ENCODE data around the gene ZNF598. TPM values are rescaled to one million over a fixed set of nuclear protein-coding genes. Genes with fewer than 3 reads are reported as not detected.

Gene ZNF598
- total RNA-seq, 3 donors from 2014 or later: 41.9 to 45.4 (median 42.4) TPM

DNA sequence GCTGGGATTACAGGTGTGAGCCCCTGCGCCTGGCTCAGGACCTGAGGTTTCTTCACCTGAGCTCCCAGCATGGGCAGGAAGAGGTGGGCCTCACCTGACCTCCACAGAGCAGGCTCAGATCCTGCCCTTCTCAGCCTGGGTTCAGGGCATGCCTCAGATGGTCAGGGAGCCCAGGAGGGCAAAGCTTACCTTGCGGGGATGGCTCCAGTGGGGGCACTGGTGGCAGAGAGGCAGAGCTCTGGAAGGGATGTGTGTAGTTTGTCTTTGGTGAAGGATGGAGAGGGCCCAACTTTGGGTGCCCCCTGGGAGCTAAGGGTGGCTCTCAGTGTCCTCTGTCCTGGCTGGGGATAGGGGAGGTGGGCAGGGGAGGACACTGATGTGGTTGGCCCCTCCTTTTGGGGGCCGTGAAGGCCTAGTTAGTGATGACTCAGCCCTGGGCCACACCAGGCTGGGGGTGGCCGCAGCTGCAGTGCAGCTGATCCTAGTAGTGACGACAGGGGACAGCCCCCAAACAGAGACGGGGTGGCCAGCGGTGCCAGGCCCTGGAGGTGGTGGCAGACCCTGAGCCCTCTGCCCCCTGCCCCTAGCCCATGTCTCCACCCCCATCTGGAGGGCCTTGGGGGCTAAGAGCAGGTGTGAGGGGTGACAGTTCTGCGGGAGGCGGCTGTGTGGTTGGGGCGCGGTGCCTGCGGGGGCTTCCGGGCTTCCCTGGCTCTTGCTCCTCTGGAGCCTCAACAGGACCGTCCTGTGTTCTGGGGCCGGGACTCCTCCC lies 22.9 kb upstream of the ZNF598 start:
- Histone ChIP-seq H3K9me3 (no peaks in the 10 kb centered on the region), H3K4me3 (no peak overlapping the region), H3K4me1 (ENCODE audit: low read depth) (peaks cover 21% of the 10 kb centered on the region), H3K36me3 (ENCODE audit: low read depth) (no peaks in the 10 kb centered on the region)
- peak in 1 of 3 donors; percentile 55 for DNase-seq
- TF ChIP-seq, protein P1, sequence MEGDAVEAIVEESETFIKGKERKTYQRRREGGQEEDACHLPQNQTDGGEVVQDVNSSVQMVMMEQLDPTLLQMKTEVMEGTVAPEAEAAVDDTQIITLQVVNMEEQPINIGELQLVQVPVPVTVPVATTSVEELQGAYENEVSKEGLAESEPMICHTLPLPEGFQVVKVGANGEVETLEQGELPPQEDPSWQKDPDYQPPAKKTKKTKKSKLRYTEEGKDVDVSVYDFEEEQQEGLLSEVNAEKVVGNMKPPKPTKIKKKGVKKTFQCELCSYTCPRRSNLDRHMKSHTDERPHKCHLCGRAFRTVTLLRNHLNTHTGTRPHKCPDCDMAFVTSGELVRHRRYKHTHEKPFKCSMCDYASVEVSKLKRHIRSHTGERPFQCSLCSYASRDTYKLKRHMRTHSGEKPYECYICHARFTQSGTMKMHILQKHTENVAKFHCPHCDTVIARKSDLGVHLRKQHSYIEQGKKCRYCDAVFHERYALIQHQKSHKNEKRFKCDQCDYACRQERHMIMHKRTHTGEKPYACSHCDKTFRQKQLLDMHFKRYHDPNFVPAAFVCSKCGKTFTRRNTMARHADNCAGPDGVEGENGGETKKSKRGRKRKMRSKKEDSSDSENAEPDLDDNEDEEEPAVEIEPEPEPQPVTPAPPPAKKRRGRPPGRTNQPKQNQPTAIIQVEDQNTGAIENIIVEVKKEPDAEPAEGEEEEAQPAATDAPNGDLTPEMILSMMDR (IDR thresholded peaks at IDR 0.05): no peak
- peak; percentile 7 for ATAC-seq
- intact Hi-C loops (cut with DNase I, micrococcal nuclease): no loop called here

DNA sequence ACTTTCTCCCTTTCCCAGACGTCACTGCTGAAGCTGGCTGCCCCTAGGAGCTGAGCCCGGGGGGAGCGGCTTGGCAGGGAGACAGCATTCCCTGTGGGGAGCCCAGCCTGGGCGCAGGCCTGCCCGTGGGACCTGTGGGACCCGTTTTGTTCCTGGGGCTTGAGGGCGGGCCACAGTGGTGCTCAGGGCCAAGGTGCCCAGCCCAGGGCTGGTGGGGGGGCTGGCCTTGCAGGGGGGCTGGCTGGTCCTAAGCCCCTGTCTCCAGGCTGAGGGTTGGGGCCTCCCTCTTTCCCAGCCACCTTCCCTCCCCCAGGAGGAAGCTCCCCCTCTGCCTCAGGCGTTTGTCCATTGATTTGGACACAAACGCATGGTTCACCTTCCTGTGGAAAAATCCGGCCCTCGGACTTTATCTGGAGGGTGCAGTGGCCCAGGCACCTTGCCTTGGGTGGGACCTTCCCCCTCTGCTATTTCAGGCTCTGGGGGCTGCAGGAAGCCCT lies 21.5 kb upstream of the ZNF598 start:
- ATAC-seq: no peak
- H3K4me1 ChIP-seq (ENCODE audit: low read depth): peaks cover 16% of the 10 kb centered on the region

DNA sequence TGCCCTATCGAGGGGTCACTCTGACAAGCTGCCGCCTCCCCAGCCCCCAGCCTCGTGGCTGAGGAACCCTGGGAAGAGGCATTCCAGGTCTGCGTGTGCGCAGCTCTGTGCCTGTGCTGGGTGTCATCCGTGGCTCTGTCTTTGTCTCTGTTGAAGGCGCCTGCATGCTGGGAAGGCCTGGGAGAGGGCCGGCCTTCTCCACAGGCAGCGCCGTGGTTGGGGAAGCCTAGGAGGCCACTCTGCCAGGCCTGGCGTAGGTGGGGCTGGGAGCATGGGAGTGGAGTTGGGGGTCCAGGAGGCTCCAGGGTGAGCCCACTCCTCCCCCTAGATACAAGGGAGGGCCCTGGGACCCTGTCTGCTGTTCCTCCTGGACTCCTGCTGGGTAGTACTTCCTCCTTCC lies 20.4 kb upstream of the ZNF598 start:
- no peak for DNase-seq
- Histone ChIP-seq H3K36me3 (ENCODE audit: low read depth) (no peaks in the 10 kb centered on the region), H3K9me3 (no peaks in the 10 kb centered on the region), H3K4me3 (no peak overlapping the region), H3K4me1 (ENCODE audit: low read depth) (peaks cover 10% of the 10 kb centered on the region)
- TF ChIP-seq, protein P1 (IDR thresholded peaks at IDR 0.05): no peak
- no peak for ATAC-seq
- intact Hi-C loops (cut with DNase I, micrococcal nuclease): no loop called here

More for the DNA sequence above, 21.5 kb upstream of the ZNF598 start:
- Histone ChIP-seq H3K4me3 (no peak overlapping the region), H3K36me3 (ENCODE audit: low read depth) (no peaks in the 10 kb centered on the region), H3K9me3 (no peaks in the 10 kb centered on the region)
- TF ChIP-seq, protein P1 (IDR thresholded peaks at IDR 0.05): no peak
- intact Hi-C loops (cut with DNase I, micrococcal nuclease): no loop called here
- no peak for DNase-seq

DNA sequence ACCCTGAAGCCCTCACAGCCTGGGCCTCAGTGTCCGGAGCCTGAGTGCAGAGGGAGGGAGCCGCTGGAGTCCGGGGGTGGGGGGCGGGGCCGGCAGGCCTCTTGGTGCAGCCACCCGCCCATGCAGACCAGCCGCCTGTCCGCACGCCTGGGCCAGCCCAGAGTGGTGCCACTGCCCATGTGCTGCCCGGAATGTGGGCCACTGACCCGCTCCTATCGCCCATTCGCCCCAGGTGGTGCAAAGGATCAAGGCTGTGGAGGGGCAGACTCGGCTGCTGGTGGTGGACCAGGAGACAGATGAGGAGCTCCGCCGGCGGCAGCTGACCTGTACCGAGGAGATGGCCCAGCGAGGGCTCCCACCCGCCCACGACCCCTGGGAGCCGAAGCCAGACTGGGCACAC lies 19.7 kb upstream of the ZNF598 start:
- Histone ChIP-seq H3K4me3 (no peak overlapping the region), H3K4me1 (ENCODE audit: low read depth) (peaks cover 10% of the 10 kb centered on the region), H3K9me3 (no peaks in the 10 kb centered on the region), H3K36me3 (ENCODE audit: low read depth) (no peaks in the 10 kb centered on the region)
- DNase-seq: no peak
- intact Hi-C loops (cut with DNase I, micrococcal nuclease): loop anchor here (10.0 kb wide), 2 partner anchors 115 to 125 kb away; partner anchors contain the start of genes RAB26 (in 1 of the 2) and TRAF7 (in 1 of the 2)
- TF ChIP-seq, protein P1 (IDR thresholded peaks at IDR 0.05): no peak
- ATAC-seq: no peak

DNA sequence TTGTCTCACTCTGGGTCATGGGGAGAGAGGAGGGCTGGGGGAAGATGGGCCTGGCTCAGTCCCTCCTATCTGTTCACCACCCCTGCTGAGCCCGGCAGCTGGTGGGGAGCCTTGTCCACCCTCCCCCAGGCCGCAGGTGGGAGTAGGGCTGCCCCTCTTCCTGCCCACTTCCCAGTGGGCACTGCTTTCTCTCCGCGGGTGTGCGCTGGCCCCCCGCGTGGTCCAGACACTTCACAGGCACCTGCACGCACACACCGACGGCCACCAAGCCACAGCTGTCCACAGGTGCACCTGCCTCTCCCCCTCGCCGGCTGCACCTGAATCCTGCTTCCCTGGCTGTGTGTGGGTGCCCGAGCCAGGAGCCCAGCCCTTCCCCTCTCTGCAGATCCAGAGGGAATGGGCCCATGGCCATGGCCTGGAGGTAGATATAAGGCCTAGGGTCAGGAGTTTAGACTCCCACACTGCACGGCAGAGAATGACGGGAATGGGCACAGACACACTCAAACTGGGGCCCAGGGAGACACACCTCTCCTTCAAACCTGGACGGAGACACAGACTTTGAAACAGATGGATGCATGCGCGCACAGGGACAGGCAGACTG lies 19.1 kb upstream of the ZNF598 start:
- H3K9me3 ChIP-seq: no peaks in the 10 kb centered on the region
- no peak for ATAC-seq
- no peaks in the 10 kb centered on the region for H3K36me3 ChIP-seq (ENCODE audit: low read depth)
- H3K4me1 ChIP-seq (ENCODE audit: low read depth): peaks cover 11% of the 10 kb centered on the region
- no peak overlapping the region for H3K4me3 ChIP-seq
- TF ChIP-seq, protein P1 (IDR thresholded peaks at IDR 0.05): no peak
- DNase-seq: no peak
- intact Hi-C loops (cut with DNase I, micrococcal nuclease): loop anchor here (10.0 kb wide), 2 partner anchors 116 to 126 kb away; partner anchors contain the start of genes RAB26 (in 1 of the 2) and TRAF7 (in 1 of the 2)
